Middle frontal gyrus (tissue), 1 donor: Measurements from ENCODE around the gene AGPAT3.
A peak's percentile ranks its signal among the peaks of the same experiment; 100 is the strongest.

ENCODE experiments used
- DNase-seq: peaks from one replicate; pipeline ENCODE4 v3.0.0-alpha.2; 2015; ENCODE audit warnings: low spot score; ENCODE audit errors: extremely low spot score

Gene AGPAT3

DNA sequence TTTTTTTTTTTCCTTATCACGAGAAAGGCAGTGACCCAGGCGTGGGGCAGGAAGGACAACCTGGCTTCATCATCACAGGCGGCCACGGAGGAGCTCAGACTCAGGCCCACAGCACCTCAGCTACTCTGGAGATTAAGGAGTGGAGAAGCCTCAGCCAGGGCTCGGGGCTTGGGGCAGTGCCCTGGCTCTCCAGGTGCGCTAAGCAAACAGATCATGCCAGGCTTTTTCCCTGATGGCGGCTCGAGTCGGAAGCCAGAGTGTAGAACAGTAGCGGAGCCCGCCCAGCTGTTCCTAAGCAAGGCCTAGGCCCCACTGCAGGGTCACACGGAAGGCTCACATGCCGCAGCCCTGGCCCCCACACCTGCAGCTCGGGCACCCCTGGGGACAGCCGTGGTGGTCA, 70.7 kb downstream of the AGPAT3 start:
- no peak for DNase-seq

DNA sequence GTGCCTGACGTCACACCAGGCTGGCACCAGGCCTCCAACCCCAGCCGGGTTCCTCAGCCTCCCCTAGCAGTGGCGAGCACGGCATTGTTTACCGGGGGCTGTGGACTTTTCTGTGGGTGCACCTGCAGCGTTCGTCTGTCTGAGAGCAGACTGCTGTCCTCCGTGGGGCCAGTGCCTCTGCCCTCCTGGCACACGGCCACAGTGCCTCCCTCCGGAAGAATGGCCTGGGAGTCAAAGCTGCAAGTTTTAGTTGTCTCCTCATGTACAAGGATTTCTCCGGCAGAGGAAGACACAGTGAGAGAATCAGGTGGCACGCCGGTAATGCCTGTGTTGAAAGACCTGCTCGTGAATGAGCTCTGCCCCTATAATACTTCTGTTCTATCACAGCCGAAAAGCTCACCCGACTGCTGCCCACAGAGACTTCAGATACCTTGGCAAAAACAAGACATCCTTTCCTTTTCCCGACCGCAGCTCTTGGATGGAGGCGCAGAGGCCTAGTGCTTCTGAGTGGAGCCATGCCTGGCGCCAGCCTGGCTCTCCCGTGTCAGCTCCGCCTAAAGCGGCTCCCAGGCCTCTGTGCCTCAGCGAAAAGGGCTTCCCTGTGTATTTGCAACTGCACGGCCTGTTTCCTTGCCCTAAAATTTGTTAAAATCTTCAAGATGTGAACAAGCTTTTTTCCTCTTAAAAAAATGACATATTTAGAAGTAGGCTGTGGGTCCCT, 71.4 kb downstream of the AGPAT3 start:
- DNase-seq, result no peak

DNA sequence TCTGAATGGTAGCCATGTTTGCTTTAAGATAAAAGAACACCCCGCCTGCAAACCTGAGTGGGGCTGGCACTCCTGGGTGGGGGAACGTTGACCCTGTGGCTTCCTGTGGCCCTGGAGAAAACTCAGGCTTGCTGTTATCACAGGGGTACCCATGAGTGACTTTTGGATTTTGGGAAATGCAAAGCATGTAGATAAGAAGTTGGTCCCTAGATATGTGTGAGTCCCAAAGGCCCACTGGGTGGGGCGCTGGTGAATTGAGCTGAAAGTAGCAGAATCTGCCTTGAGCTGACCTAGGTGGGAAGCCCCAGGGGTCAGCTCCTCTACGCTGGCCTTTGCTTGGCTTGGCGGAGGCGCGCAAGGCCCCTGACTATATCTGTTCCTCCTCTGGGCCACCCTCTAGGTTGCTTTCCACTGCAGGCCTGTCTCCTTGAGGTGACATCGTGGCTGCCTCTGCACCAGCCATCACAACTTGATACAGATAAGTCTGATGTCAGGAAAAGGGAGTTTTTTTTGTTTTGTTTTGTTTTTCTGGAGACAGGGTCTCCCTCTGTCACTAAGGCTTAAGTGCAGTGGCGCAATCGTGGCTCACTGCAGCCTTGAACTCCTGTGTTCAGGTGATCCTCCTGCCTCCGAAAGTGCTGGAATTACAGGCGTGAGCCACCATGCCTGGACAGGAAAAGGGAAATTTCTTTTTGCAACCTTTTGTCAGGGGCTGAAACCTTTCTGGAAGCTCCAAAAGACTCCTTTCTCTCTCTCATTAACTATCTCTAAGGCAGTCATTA, 72.2 kb downstream of the AGPAT3 start:
- no peak for DNase-seq

DNA sequence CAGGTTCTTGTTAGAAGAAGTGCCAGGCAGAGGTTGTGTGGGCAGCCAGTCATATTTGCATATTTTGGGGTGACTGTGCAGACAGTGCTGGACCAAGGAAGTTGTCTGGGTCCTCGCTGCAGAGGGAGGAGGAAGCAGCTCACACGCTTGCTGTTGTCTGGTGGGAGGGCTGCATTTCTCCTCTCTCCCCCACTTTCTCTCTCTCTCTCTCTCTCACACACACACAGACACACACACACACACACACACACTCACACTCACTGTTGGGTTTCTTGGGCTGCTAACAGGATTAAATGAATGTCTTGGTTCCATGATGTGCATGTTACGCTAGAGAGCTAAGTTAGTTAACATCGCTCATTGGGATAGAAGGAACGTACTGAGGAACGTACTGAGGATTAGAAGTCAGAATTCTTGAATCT, 72.9 kb downstream of the AGPAT3 start:
- no peak for DNase-seq

DNA sequence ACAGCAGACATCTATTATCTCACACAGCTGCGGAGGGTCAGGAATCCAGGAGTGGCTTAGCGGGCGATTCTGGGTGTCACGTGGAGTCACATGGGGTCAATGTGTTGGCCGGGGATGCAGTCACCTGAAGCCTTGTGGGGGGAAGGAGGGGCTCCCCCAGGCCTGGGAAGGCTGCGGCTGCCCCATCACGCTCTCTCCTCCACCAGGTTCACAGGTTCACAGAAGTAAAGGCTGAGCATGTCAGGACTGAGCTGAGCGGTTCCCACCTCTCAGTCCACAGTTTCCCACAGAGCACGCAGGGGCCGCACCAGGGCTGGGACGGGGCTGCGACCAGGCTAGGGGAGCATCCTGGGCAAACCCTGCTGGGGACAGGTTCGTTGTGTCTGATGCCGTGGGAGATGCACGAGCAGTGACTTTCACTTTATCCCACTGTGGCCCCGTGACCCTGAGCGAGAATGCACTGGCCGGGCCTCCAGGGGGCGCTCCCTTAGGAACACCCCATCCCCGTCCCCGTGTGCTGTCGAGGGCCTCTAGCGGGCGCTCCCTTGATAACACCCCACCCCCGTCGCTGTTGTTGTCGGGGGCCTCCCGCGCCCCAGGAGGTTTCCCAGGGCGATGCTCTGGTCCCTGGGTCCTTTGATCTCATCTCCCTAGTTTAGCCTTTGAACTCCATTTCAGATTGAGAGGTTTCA, 73.9 kb downstream of the AGPAT3 start:
- peak; percentile 25 for DNase-seq

DNA sequence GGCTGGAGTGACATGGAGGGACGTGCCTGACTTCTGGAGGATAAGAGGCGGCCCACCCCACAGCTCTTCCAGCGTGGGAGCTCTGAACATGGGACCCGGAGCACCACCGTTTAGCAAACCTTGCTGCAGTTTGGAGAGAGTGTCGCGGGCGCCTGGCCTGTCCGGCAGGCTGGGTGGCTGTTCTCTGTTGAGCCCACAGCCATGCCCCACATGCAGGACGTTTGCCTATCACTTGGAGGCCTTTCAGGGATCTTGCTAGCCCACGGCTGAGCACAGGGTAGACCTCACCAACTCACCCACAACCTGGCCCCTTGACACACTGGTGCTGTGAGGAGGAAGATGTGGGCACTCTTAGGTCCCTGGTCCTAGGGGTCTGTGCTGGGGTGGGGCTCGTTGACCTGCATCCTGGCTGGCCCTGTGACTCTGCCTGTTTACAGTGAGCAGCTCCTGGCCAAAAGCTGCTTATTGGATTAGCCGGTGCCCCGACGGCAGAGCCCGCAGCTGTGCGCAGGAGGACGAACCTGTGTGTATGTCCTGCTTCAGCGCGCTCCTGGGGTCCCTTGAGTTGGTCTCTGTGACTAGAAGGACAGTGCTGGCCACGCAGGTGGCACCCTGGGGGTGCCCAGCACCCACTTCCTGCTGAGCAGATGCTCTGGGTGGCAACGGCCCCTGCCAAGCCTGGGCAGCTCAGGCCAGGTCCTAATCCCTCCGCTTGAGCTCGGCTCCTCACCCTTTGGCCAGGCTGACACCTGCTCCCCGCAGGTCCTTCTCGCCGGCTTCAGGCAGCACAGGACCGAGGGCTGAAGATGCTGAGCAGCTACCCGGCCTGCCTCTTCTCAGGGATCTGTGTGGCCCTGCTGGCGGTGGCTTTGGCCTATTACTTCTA, 74.7 kb downstream of the AGPAT3 start:
- no peak for DNase-seq

DNA sequence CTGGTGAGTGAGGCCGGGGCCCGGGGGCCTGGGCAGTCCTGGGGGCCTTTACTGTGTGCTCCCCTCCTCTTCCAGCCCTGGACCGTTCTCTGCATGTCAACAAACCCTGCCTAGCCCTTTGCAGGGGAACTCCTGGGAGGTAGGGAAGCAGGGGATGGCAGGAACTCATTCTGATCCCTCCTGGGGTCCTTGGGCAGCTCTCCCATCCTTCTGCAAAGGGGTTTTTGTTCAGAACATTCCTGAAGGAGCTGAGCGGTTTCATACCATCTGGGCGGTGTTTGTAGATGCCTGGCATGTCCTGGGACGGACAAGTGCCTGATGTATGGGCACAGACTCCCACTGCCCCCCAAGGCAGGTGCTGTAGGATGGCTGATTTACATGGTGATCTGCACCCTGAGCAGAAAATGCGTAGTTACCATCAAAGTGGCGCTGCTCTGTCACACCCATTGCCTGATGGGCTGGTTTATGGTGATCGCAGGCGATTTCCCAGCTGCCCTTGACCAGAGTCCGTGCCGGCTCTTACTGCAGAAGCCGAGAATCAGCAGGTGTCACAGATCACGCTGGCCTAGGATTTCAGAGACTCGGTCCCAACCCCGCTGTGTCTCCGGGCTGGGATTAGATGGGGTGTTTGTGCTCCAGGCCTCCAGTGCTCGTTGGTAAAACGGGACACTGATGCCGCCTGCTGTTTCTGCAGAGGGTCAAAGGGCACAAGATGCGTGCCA, 75.5 kb downstream of the AGPAT3 start:
- DNase-seq, result no peak

DNA sequence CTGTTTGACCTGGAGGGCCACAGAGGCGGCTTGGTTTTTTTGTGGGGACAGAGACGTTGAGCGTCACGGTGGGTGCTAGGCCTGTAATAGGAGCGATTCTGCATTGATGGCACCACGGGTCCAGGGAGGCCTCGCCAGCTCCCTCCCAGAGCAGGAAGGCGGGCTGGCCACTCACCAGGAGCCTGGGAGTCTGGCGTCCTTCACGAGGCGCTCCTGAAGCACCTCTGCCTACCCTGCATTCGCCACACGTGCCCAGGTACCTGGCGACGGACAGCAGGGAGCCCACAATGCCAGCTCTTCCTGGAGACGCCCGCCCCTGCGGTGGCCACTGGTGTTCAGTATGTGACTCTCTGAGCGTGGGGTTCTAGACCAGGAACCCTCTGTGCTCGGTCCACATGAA, 77.2 kb downstream of the AGPAT3 start:
- DNase-seq, result no peak

DNA sequence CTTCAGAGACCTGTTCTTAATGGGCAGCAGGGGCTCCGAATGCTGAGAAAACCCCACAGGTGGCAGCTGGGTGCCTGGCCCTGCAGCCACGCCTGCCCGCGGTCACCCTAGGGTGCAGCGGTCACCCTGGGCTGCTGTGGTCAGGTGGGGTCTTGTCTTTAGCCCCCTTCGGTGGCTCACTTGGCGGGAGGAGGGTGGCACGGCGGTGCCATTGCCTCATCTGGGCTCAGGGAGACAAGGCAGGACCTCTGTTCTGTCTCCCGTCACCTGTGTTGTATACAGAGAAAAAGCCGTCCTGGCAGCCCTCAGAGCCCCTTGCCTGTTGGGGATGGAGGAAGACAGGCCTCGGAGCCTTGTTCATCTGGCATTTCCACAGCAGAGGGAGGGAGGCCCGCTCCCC, 77.6 kb downstream of the AGPAT3 start:
- no peak for DNase-seq

DNA sequence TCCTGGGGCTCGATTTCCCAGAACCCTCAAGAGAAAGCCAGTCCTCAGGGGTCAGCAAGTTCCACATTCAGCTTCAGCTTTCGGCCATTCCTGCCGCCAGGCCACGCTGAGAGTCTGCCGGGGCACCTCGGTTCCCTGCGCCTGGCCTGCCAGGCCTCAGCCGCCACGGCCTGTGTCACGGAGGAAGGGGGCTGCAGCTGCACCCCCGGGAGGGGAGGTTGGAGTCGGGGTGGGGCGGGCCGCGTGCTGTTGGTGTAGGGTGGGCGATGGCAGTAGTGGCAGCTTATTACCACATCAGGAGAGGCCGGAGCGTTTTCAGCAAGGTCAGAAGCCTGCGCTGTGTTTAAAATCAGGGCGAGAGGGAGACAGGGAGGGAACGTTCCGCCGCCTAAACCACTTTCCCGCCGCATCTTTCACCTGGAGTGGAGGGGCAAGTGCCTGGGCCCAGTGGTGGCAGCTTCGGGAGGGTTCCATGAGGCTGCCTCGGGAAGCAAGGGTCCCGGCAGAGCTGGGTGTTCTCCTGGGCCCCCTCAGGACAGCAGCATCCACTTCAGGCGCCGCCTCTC, 78.6 kb downstream of the AGPAT3 start:
- DNase-seq, result no peak

DNA sequence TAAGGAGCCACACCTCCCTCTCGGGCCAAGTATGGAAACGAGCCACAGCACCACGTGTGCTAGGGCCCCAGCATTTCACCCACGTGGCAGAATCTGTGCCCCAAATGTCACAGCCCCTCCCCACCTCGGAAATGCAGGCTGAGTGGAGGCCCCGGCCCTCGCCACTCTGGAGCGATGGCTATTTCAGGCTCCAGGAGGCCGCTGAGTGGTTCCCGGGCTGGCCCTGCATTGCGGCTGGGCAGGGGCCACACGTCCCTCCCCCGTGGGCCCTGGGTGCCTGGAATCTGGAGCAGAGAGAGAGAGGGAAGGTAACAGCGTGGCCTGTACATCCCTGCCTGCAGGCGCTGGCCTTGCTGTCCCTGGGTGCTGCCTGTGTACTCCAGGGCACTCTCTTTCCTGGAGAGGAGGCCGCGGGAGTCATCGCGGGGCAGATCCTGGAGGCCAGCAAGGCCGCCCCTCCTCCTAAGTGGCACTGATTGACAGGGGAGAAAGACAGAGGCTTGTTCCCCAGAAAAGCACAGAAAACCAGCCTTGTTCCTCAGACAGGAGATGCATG, 79.1 kb downstream of the AGPAT3 start:
- no peak for DNase-seq

DNA sequence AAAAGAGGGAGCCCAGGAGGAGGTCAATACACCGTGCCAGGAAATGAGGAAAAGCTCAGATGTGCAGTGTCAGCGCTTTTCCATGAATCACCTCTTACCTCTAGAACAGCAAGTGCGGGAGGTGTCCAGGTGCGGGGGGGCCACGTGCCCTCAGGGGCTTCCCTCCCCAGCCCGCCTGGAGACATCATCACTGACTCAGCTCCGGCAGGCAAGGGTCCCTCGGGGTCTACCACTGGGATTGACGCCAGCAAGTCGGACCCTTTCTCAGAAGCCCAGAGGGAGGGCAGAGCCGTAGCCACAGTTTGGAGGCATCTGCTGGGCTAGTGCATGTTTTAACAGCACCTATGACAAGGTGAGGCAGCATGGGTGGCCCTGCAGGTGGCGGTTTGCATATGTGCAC, 79.7 kb downstream of the AGPAT3 start:
- DNase-seq, result no peak

DNA sequence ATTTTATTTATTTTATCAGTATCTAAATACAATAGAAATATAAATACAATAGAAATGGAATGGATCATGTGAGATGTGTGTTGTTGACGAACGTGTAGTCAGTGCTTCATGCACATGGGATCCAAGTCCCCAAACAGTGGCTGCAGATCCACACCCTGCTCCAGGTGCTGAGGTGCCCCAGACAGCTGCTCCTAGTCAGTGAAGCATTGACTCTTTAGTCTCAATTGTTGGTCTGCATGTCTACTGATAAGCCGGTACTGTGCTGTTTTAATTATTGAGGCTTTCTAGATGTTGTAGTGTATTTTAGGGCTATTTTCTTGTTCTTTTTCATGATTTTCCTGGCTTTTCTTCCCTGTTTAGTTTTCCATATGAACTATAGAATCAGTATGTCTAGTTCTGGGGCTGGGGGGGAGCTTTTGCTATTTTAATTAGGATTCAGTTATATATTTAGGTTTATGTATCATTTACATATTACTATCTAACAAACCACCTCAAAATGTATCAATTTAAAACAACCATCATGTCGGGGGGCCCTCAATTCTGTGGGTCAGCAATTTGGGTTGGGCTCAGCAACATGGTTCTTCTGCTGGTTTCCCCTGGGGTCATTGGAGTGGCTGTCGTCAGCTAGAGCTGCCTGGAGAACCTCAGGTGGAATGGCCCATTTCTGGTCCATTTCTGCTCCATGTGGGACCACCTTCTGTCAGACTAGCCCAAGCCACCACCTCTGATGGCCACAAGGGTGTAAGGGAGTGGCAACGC, 83.9 kb downstream of the AGPAT3 start:
- DNase-seq, result no peak

DNA sequence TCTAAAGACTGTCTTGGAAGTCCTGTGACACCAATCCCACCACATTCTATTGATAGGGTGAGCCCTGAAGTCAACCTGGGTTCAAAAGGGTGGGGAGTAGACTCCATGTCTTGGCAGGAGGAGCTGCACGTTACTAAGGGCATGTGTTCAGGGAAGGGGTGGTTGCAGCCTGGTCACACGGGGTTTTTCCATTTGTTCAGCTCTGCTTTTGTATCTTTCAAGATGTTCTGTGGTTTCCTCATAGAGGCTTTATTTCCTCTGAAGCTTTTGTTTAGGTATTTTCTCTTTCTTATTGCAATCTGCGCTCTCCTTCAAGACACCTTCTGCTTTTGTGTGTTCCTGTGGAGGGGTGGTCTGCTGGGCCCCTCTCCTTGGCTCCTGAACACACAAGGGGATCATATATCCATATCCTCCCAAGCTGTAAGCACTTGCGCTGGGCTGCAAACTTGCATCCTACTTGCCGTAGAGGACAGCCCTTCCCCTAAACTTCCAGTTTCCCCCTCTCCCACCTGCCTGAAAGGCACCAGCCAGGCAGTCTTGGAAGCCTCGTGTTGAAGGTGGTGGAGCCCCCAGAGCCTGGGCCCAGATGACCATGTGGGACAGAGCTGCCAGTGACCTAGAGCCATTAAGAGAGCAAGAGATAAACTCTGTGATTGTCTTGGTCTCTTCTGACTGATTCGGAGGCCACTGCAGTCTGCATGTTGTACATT, 84.6 kb downstream of the AGPAT3 start:
- no peak for DNase-seq

DNA sequence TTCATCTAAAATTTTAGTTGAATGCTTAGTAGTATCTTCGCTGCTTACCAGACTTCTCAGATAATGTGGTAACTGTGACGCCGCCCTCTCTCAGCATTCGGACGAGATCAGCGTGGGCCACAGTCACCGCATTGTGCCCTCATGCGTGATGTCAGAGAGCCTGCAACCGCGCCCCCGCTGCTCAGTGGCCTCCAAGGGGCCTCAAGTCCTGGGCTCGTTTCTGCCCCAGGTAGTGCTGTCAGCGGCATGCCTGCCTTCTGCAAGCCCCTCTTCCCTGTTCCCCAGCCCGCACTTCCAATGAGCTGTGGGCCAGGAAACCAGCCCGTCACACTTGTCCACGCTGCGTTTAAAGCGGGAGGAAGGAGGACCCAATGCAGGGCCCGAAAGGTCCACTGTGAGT, 85.5 kb downstream of the AGPAT3 start:
- DNase-seq, result no peak

DNA sequence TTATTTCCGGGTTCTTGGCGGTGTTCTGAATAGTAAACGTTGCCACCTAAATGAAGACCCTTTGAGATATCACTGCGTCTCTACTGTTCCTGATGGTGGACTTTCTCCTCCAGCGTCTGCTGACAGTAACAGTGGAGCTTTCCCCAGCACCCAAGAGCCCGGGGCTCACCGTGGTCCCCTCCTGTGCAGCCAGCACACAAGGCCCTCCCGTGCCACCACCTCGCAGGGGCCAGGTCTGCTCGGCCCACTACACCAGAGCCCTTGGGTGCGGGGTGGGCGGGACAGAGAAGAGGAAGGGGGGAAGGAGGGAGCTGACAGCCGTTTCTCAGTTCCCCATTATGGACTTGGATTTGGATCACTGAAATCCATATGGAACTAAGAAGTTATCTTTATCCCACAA, 85.9 kb downstream of the AGPAT3 start:
- DNase-seq, result no peak

DNA sequence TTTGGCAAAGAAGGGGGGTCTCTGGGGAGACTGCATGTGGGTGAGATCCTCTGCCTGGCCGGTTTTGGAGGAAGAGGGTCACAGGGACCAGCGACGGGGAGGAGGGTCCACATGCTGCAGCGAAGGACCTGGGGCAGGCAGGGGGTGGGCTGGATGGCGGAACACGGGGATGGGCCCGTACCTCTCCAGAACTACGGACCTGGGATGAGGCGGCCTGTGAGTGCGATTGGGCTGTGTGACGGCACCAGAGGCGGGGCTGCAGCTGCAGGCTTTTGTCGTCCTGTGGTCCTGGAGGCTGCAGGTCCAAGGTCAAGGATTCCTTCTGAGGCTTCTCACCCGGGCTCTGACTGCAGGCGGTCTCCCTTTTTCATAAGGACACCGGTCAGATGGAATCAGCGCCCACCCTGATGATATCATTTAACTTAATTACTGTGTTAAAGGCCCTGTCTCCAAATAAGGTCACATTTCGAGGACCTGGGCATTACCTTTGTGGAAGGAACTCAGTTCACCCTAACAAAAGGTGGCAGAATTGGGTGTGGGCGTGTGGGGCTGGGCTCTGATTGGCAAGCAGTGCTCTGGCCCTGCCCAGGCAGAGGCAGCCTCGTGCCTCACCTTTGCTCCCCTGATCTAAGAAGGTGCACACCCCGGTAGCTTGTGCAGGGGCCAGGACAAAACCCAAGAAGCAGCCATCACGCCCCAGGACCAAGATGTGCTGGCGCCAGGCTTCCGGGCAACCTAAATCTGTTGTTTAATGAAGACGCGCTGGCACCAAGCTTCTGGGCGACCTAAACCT, 87.1 kb downstream of the AGPAT3 start:
- DNase-seq, result no peak

DNA sequence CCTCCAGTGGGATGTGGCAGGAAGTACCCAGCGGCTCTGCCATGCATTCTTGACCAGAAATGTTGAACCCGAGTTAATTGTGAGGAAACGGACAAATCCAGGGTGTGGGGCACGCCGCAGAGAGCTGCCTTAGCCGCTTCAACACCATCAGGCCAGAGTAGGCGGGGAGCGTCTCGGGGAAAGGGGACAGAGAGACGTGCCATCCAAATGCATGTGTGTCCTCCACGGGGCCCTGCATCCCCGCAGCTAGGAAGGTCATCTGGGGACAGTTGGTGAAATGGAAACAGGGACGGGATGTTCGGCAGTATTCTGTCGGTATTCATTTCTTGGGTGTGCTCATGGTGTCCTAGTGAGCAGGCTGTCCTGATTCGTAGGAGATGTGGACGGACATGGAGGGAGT, 88.0 kb downstream of the AGPAT3 start:
- DNase-seq, result no peak
